WERI-Rb-1 (cell line): ENCODE measurements around the gene ZCCHC3.

Experiments
- DNase-seq: peaks from one replicate; pipeline ENCODE4 v3.0.0-alpha.2; 2020
- H3K27ac ChIP-seq: fragments of 250-450 bp; sonication (Bioruptor Pico); 2 replicates; pipeline ENCODE4 v1.5.1; 2020; ENCODE audit warnings: mild to moderate bottlenecking, moderate library complexity
- H3K27me3 ChIP-seq: fragments of 250-450 bp; sonication (Bioruptor Pico); 2 replicates; pipeline ENCODE4 v1.5.1; 2021; ENCODE audit warnings: mild to moderate bottlenecking, low read depth, moderate library complexity; ENCODE audit not compliant: insufficient read depth, severe bottlenecking
- H3K36me3 ChIP-seq: fragments of 250-450 bp; sonication (Bioruptor Pico); 2 replicates; pipeline ENCODE4 v1.5.1; 2020; ENCODE audit warnings: mild to moderate bottlenecking, moderate library complexity
- H3K4me3 ChIP-seq: 2 replicates; pipeline ENCODE4 v1.5.1; 2011; ENCODE audit warnings: low read depth, mild to moderate bottlenecking, control low read depth, low read length
- H3K9me3 ChIP-seq: fragments of 250-450 bp; sonication (Bioruptor Pico); 2 replicates; pipeline ENCODE4 v1.5.1; 2021; ENCODE audit warnings: mild to moderate bottlenecking, moderate library complexity; ENCODE audit not compliant: severe bottlenecking
- TF ChIP-seq, protein P1 (sequence below): IDR thresholded peaks from 2 replicates; pipeline ENCODE4 v1.5.1; 2011; ENCODE audit warnings: low read depth, mild to moderate bottlenecking, control low read depth, inconsistent platforms, low read length

The ZCCHC3 gene

DNA sequence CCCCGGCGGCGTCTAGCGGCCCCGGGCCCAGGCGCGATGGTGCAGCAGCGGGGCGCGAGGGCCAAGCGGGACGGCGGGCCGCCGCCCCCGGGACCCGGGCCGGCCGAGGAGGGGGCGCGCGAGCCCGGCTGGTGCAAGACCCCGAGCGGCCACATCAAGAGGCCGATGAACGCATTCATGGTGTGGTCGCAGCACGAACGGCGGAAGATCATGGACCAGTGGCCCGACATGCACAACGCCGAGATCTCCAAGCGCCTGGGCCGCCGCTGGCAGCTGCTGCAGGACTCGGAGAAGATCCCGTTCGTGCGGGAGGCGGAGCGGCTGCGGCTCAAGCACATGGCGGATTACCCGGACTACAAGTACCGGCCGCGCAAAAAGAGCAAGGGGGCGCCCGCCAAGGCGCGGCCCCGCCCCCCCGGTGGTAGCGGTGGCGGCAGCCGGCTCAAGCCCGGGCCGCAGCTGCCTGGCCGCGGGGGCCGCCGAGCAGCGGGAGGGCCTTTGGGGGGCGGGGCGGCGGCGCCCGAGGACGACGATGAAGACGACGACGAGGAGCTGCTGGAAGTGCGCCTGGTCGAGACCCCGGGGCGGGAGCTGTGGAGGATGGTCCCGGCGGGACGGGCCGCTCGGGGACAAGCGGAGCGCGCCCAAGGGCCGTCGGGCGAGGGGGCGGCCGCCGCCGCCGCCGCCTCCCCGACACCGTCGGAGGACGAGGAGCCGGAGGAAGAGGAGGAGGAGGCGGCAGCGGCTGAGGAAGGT lies 28.7 kb downstream of the ZCCHC3 start:
- no peaks in the 10 kb centered on the region for H3K27me3 ChIP-seq
- H3K27ac ChIP-seq = peak overlapping the region; percentile 98
- peak; percentile 80 for DNase-seq
- peak overlapping the region; percentile 93 for H3K4me3 ChIP-seq
- TF ChIP-seq, protein P1, sequence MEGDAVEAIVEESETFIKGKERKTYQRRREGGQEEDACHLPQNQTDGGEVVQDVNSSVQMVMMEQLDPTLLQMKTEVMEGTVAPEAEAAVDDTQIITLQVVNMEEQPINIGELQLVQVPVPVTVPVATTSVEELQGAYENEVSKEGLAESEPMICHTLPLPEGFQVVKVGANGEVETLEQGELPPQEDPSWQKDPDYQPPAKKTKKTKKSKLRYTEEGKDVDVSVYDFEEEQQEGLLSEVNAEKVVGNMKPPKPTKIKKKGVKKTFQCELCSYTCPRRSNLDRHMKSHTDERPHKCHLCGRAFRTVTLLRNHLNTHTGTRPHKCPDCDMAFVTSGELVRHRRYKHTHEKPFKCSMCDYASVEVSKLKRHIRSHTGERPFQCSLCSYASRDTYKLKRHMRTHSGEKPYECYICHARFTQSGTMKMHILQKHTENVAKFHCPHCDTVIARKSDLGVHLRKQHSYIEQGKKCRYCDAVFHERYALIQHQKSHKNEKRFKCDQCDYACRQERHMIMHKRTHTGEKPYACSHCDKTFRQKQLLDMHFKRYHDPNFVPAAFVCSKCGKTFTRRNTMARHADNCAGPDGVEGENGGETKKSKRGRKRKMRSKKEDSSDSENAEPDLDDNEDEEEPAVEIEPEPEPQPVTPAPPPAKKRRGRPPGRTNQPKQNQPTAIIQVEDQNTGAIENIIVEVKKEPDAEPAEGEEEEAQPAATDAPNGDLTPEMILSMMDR = no peak
- H3K36me3 ChIP-seq = peaks cover 30% of the 10 kb centered on the region
- H3K9me3 ChIP-seq = no peaks in the 10 kb centered on the region

DNA sequence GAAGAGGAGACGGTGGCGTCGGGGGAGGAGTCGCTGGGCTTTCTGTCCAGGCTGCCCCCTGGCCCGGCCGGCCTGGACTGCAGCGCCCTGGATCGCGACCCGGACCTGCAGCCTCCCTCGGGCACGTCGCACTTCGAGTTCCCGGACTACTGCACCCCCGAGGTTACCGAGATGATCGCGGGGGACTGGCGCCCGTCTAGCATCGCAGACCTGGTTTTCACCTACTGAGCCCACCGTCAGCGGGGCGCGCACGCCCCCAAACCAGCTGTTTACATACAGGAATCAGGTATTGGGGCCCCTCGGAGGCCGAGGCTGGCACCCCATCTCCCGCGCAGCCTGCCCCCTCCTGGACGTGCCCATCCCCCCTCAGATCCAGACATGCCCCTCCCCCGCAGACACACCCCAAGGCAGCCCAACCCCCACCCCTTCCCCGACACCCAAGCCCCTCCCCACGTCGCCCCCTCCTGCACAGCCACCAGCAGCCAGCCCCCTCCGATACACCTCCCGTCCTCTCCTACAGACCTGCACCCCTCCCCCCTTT lies 29.3 kb downstream of the ZCCHC3 start:
- DNase-seq = peak; percentile 44
- TF ChIP-seq, protein P1 = no peak
- peaks cover 30% of the 10 kb centered on the region for H3K36me3 ChIP-seq
- H3K9me3 ChIP-seq = no peaks in the 10 kb centered on the region
- H3K4me3 ChIP-seq = peak overlapping the region; percentile 93
- peak overlapping the region; percentile 98 for H3K27ac ChIP-seq
- H3K27me3 ChIP-seq = no peaks in the 10 kb centered on the region

DNA sequence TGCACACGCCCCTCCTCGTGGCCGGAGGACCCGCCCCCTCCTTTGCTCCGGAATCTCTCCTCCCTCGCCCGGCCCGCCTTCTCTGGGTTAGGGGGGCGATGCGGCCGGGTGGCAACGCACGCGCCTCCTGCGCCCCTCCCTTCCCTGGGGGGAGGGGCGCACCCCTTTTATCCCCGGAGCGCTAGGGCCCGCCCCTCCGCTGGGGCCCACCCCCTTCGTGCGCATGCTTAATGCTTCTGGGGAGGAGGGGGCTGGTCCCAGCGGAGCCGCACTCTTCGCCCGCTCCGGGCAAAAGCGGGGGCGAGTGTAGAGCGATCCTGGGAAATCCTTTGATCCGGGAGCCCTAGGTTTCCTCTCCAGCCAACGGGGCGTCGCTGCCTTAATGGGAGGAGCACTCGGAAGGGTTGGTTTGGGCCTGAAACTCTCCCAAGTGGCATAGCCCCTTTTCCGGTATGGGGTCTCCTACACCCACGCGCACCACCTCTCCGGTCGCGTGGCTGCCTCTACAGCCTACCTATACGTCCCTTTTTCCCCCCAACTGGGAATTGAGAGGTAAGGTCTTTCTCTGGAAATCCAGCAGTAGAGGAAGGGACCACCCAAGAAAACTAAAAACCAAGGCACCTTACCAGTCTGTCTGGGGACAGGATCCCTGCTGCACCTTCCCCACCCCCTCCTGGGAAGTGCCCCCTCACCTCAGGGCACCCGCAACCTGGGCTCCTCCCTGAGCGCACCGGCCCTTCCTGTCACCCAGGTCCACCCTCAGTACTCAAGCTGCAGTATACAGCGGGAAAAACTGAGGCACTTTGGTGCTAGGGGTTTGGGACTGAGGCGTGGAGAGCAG lies 30.0 kb downstream of the ZCCHC3 start:
- DNase-seq = peak; percentile 96
- peak overlapping the region; percentile 93 for H3K4me3 ChIP-seq
- peak overlapping the region; percentile 70 for H3K27ac ChIP-seq

DNA sequence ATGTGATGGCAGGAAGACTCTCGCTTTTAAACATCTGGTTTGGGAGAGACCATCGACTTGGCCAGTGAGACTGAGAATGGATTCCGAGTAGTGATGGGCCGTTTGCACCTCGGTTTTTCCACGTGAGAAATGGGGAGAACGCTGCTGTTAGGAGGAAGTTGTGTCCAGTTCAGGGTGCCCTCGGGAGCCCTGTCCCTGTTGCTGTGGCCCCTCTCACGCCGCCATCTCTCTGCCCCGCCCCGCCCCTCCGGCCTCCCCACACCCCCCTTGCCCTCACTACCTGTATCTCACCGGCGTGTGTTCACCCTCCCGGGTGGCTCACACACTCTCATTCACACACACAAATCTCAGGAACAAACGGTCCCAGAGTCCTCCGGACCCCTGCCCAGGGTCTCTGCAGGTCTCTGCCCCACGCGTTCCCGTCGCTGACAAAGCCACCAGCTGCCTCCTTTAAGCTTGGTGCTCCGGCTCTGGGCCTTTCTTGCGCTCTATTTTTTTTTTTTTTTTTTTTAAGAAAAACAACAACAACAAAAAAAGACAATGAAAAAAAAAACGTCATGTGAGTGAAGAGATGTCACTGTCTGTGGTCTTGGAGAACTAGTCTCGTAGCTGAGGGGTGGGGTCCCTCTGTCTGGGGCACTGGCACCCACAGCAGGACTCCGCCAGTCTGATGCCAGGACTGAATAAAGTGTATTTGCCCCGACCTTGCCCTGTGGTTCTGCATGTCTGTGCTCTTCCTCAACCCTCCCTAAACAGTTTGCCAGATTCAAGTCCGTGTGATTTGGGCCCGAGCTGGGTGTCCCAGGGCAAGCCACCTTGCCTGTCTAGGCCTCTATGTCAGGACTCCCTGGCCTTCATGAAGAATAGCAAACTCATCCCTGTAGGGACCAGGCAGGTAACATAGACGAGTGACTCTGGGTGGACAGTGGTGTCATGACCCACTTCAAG lies 30.9 kb downstream of the ZCCHC3 start:
- TF ChIP-seq, protein P1 = no peak
- DNase-seq = no peak
- no peaks in the 10 kb centered on the region for H3K9me3 ChIP-seq
- peaks cover 30% of the 10 kb centered on the region for H3K36me3 ChIP-seq
- peak overlapping the region; percentile 84 for H3K27ac ChIP-seq
- H3K4me3 ChIP-seq = peak overlapping the region; percentile 93
- no peaks in the 10 kb centered on the region for H3K27me3 ChIP-seq

More for the DNA sequence above, 30.0 kb downstream of the ZCCHC3 start:
- Histone ChIP-seq H3K9me3 (no peaks in the 10 kb centered on the region), H3K36me3 (peaks cover 30% of the 10 kb centered on the region), H3K27me3 (no peaks in the 10 kb centered on the region)
- TF ChIP-seq, protein P1 = no peak

DNA sequence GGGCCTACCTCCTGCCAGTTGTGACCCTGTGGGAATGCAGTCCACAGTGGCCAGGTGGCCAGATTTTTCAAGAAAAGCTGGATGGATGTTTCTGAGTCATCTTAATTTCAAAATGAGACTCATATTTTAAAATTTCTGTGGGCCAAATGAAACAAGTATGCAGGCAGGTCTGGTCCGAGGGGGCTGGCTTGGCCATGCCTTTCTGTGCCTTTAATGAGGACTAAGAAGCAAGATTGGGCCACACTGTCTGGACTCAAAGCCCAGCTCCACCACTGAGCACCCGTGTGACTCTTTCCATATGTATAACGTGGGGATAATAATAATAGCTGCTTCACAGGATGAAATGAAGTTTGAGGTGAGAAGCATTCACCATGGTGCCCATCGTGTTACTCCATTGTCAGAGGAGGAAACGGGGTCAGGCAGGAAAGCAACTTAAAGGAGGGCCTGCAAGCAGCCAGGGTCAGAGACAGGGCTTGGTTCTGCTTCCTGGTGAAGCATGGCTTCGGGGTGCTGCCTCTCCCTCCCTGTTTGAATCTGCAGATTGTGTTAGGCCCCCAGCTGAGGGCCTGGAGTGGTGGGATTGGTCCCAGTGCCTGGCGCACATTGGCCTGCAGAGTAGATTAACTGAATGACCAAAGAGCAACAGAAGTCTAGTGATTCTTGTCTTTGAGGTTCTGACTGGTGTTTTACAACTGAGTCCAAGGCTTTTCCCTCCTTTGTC lies 31.8 kb downstream of the ZCCHC3 start:
- Histone ChIP-seq H3K4me3 (no peak overlapping the region), H3K27me3 (no peaks in the 10 kb centered on the region), H3K36me3 (peaks cover 30% of the 10 kb centered on the region), H3K9me3 (no peaks in the 10 kb centered on the region), H3K27ac (peak overlapping the region; percentile 84)
- TF ChIP-seq, protein P1 = no peak
- no peak for DNase-seq
